IPS DF 4.7 (cell line): ENCODE results near the gene PTPRN2.

ENCODE experiments used
- DNase-seq: peaks from one replicate; pipeline ENCODE4 v3.0.0-alpha.2; 2013; ENCODE audit warnings: low spot score; ENCODE audit errors: extremely low read depth

Gene PTPRN2

DNA sequence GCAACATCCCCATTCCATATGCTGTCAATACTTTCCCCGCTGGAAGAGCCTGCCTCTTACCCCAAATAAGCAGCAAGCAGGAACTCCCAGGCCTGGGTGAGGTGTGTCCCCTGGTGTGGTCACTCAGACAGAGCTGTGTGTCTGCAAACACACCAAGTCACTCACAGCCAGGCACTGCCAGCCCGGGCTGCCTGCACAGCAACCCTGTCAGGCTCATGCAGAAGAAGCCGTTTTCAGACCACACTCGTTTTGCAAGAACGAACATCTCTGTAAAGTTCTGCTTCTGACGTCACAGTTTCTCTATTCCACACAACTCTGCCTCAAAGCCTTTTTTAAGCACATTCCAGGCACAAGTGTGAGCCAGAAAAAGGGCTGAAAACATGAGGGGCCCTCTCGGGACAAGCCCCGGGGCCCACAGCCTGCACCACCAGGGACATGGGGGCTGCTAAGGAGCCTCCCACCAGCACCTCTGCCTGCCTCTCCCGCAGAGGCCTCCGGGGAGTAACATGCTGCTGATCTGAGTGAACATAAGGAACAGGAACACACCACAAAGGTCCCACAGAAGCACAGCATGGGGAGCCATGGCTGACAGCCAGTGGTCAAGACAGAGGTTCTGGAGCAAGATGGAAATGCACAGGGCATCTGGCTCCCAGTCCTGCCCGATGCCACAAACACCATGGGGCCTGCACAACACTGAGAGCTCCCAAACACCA, 11.4 kb downstream of the PTPRN2 start:
- DNase-seq, result no peak

DNA sequence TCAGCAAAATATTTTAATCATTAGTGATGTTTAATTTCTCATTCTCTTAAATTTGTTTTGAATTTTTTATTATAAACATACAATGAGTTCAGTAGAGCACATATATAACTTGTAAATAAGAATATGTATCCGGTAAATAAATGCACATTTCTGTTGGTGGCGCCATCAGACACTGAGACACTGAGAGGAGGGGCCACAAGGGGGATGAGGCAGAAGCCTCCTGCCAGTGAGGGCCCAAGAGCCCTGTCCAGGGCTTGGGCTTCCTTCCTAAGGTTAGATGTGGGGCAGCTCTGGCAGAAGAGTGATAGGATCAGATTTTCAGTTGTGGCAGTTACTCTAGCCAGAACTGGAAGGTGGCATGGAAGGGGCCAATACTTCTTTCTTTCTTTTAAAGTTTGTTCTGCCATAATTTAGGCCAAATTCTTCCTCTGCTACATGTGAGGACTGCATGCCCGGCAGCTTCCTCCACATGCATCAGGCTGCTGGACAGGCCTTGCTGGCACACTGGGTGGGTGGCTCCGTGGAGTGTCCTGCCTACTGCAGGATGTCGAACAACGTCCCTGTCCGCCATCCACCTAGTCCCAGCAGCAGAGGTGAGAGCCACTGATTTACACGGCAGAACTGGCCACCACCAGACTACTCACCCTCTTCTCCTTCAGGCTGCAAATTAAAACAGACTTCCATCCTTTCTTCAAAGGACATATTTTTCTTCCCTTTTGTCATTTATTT, 13.2 kb downstream of the PTPRN2 start:
- DNase-seq, result no peak

DNA sequence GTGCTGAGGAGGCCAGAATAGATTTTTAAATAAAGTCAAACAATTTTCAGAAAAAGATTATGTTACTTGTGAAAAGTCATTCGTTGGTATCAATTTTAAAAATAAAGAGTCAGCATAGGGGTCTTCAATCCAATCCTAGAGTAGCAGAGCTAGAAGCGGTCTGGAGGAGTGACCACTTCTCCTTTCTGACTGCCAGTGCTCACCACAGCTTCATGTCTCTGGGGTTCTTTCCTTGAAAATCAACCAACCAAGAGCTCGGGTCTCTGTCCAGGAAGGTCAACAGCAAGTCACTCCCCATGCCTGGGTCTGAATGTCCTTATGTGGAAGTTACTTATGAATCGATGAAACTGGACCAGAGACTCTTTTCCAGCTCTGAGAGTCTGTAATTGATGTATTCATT, 14.3 kb downstream of the PTPRN2 start:
- DNase-seq, result no peak

DNA sequence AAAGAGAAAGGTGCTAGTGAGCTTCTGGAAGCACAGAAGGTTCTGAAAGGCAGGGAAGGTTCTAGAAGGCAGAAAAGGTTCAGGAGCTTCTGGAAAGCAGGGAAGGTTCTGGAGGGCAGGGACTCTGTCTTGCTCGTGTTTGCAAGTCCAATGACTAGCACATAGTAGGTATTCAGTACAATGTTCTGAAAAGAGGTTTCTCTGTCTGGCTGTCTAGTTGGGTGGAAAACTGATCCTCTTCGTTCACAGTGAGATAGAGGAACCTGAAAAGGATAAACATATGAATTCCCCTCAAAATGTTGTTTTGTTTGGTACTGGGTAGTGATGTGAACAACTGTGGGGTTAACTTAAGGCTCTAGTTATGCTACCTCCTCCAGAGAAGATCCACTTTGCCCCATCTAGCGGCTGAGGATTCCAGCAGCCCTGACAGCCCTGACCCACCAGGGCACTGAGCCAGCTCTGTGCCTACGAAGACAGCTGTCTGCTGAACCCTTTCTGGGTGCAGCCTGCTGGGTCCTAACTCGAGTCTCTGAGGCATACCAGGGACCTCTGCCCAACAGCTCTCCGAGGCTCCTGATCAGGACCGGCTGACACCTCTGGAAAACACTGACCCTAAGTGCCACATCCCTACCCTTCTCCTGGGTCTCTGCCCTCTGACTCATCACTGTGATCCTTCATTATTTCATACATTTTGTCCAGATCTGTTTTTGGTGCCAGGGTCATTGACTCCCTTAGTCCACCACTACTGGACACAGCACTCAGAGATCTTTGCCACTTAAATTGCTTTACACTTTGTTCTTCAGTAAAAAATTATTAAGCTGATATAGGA, 15.4 kb downstream of the PTPRN2 start:
- no peak for DNase-seq

DNA sequence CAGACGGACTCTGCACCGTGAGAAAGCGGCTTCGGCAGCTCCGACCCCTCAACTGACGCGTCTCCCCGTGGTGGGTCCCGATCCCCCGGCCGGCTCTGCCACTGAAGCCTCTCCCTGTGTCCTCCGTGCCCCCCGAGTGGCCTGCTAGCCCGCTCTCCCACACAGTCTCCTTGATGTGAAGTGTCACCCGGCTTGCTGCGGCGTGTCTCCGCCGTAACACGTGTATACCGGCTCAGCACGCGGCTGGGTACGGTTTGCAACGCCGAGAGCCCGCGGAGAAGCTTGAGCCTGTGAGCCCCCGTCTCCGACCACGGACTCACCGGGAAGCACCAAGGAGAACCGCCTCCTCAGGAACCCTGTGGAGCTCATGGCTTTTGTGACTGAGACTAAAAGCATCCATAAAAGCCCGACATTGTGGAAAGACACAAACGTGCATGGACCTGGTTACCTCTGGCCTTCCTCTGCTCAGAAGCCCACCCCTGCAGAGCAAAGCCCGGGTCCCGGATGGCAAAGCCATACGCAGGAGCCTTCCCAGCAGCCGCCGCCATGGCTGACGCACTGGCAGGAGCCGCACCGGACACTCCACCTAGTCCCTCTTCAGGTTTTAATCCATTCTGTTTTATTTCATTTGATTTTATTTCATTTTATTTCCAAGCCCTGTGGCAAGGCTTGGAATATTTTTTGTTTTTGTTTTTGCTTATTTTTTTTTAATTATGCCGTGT, 17.0 kb downstream of the PTPRN2 start:
- no peak for DNase-seq

DNA sequence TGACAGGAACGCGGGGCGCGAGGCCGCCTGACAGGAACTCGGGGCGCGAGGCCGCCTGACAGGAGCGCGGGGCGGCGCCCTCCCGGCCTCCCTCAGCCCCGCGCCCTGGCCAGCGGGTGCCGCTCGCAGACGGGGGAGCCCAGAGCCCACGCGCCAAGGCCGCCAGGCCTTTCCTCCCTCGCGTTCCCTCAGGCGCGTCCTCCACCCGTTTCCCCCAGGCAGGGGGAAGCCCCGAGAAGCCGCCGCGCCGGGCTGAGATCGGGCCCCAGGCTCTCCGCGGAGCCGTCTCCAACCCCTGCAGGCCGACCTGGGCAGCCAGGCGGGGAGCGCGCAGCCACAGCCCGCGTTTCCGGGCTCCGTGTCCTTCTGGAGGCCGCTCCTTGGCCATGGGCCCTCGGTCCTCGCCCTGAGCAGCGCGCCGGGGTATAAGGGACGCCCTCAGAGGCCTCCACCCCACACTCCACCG, 17.7 kb downstream of the PTPRN2 start:
- DNase-seq, result no peak

DNA sequence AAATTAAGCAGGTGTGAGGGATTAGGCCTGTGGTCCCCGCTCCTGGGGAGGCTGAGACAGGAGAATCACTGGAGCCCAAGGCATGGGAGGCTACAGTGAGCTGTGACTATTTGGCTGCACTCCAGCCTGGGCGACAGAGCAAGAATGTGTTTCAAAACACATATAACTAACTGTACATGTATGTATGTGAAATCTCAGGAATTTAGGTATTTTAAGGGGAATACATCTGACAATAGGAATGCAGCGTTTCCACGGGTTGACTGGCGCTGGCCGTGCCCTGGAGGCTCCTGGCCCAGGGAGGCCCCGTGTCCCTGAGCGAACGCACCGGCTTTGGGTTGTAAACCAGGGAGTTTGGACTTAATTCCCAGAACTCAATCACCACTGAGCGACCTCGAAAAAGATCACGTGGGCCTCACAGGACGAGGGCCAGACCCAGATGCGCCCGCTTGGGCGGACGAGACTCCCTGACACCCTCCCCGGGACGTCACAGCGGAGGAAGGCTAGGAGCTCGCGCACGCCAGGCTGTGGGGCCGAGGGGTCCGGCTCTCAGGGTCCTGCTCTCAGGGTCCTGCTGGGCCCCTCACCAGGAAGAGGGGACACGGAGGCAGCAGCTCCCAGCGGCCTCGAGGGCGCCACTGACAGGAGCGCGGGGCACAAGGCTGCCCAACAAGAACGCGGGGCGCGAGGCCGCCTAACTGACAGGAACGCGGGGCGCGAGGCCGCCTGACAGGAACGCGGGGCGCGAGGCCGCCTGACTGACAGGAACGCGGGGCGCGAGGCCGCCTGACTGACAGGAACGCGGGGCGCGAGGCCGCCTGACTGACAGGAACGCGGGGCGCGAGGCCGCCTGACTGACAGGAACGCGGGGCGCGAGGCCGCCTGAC, 18.4 kb downstream of the PTPRN2 start:
- no peak for DNase-seq

DNA sequence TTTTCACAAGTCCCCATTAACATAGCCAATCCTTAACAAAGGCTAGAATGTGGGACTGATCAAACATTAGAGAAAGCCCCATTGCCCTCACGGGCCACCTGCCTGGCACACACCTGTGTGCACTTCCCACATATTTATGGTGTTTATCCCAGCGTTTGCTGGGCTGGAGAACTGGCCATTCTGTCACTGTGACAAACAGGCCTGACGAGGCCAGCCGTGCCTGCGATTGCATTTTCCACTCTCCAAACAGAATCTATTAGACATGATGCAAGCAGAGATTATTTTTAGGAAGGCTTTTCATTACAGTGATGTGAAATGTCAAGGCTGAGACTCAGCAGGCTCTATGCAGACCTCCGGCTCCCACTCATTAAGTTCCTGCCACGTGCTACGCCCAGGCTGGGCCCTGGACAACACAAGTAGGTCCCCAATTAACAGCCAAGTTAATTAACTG, 20.4 kb downstream of the PTPRN2 start:
- DNase-seq, result no peak

DNA sequence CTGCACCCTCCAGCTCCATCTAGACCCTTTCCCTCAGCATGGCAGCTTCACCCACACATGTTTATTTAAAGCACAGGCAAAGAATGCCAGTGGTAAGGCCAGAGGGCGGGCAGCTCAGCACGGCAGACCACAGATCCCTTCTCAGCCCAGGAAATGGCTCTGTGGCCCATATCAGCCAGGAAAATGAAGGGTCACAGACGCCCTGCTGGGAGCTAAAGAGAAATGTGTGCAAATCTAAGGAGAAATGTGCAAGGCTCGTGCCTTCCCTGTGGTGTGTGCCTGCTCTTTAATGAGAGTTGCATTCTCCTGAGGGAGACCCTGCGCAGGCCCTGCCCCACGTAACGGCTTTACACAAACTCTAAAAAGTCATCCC, 23.0 kb downstream of the PTPRN2 start:
- DNase-seq, result no peak

DNA sequence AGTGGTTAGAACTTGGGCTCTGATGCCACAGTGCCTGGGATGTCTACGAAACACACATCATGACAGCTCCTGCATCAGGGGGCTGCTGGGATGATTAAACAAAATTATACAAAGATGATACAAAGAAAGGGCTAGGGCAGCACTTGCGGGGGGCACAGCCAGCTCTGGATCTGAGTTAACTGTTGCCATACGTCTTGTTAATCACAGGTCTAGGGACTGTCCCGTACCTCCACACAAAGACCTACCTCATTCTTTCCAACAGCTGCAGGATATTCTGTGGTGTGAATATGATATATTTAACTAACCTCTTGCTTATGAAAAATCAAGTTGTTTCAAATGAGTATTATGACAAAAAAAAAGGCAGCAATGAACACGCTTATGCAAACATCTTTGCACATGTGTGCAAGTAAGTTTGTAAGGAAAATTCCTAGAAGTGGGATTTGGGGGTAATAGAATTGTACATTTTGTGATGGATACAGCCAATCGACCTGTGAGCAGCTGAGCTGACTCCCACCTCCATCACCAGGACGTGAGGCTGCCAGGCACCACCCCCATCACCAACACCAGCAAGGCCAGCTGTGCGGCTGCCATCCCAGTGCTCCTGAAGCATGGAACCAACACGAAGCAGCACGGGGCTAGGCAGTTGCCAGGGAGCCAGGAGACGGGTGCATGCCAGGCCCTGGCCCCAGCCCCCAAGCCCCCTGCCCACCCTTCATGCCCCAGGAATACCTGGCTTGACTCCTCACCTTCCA, 23.5 kb downstream of the PTPRN2 start:
- no peak for DNase-seq

DNA sequence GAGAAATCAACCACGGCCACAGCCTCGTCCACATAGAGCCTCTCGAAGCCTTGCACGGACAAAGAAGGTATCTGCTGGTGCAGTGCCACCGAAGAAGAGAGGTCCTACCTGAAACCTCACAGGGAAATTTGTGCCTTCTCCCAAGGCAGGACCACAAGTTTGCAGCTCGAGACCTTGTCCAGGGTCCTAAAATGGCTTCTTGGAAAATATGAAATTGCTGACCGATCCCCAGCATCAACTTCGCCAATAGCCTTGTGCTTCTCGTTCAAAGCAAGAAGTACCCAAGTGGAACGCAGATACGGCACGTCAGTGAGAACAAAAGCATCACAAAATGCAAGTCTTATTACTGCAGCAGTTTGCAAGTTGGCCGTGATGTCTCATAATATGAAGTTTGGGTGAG, 24.6 kb downstream of the PTPRN2 start:
- DNase-seq, result no peak

DNA sequence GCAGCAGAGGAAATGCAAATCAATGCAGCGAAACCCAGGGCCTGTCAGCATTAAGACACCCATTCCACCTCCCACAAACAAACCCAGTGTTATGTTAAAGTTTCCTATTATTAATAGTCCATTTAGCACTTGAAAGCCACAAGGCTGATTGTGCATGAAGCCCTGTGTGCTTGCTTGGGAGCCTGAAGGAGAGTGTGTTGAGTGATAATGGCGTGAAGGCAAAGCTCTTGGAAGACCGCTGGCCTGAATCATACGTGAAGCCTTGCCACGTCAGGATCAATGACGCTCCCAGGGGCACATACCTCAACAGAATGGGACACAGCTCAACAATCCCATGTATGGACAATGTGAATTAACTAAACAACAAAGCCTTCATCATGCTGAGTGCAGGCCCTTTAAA, 25.1 kb downstream of the PTPRN2 start:
- DNase-seq, result no peak

DNA sequence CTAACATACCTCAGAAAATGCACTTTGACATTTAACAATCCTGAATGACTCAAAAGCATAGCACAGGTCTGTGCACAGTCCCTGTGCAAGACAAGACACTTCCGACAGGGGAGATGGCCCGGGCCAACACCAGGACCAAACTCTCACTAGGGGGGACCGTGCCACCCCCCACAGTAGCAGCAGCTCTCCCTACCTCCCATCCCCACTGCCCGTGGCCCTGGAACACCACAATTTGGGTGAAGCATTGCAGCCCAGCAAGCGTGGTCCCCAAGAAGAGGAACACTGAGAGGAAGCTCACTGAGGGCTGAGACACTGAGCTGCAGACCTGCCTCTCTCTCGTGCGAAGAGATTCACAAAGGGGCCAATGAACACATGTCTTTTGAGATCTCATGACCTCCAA, 26.0 kb downstream of the PTPRN2 start:
- no peak for DNase-seq

DNA sequence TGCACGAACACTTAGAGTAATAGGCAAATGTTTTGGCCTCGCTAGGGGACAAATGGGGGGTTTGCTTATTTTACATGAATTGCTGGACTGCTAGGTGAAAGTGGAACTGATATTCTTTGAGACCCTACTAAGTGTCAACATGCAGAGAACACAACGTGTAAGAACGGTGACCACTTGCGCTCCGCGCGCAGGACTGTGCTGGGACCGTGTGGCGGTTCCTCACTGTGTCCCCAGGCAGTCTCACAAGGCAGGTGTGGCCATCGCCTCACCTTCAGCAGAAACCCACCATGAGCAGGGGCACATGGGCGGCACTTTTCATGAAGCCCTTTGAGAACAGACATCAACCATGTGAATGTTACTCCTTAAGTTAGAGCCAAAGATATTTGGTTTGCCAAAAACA, 27.2 kb downstream of the PTPRN2 start:
- no peak for DNase-seq

DNA sequence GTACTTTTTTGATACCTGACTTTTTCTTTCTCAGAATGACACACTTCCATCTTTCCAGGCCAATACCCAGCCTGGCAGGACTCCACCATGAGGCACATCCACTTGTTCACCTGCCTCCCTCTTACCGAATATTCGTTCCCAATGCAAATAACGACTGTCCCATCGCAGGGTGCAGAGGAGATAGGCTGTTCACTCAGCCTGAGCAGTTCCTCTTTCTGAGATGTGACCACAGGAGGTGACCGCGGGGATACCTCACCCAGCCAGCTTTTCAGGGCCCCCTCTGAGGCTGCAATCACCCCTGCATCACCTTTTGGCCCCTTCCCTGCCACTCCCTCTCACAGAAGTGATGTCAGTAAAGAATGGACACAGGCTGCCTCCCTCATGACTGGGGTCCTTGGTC, 28.3 kb downstream of the PTPRN2 start:
- DNase-seq, result no peak

DNA sequence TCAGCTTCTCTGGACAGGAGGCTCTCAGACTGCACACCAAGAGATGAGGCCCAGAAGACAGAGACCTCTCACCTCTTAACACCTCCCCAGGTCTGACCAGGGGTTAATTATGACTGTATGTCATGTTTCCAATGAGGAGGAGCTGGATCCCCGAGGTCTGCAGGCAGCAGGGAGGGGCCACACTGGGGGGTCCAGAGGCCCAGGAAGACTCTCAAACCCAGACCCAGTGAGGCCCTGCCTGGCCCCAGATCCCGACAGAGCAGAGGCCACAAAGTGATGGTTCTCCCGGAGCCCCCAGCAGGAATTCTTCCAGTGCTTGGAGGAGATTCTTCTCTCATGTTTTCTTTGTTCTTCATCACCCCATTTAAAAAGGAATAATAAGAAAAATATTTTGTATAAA, 28.8 kb downstream of the PTPRN2 start:
- DNase-seq, result no peak

DNA sequence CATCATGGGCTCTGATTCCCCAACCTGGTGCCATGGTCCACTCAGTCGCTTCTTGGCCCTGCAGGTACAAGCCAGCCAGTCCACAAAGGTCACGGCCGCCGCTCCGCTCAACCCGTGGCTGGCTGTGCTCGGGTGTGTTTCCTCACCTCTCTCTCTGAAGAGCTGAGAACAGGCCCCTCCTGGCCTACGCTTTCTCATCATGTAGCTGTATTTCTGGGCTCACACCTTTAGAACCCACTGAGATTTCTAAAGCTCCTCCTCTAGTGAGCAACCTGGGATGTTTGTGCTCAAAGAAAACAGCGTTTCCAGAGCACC, 30.2 kb downstream of the PTPRN2 start:
- no peak for DNase-seq

DNA sequence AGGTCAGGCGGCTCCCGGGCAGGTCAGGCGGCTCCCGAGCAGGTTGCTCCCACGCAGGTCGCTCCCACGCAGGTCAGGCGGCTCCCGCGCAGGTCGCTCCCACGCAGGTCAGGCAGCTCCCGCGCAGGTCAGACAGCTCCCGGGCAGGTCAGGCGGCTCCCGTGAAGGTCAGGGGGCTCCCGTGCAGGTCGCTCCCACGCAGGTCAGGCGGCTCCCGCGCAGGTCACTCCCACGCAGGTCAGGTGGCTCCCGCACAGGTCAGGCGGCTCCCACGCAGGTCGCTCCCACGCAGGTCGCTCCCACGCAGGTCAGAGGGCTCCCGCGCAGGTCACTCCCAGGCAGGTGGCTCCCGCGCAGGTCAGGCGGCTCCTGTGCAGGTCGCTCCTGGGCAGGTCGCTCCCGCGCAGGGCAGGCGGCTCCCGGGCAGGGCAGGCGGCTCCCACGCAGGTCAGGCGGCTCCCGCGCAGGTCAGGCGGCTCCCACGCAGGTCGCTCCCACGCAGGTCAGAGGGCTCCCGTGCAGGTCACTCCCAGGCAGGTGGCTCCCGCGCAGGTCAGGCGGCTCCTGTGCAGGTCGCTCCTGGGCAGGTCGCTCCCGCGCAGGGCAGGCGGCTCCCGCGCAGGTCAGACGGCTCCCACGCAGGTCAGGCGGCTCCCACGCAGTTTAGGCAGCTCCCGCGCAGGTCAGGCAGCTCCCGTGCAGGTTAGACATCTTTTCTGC, 30.7 kb downstream of the PTPRN2 start:
- DNase-seq, result no peak

DNA sequence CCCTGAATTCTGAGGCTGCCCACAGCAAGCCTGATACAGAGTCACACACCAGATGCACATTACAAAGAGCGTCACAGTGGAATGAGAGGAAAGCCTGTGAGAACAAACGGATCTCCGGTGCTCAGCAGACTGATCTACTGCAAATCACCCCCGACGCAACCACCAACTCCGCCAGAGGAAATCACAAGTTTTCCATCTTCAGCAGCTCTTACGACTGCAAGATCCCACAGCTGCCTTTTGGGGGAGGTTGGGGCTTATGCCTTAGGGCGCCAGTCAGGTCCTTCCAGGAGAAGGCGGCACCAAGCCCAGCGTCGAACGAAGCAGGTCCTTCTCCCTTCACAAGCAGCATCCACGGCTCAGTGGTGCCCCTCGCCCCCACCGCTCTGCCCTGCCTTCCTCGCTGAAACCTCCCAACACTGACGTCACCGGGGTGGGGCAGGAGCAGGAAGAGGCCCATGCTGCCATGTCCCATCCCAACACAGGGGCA, 32.5 kb downstream of the PTPRN2 start:
- no peak for DNase-seq
